ENCODE measurements around the gene NID1.

- no peak for TF ChIP-seq POLR2A (IDR thresholded peaks at IDR 0.05)
- no peak for TF ChIP-seq CTCF (IDR thresholded peaks at IDR 0.05)
Measured at GRCh38 chr1:236063551-236063918, 1.4 kb downstream of the NID1 start.
